ENCODE data around the gene PPIL4.

PPIL4 gene

GRCh38 chr6:149456311-149457021, 89.4 kb downstream of the PPIL4 start:
- DNase-seq, result no peak

DNA sequence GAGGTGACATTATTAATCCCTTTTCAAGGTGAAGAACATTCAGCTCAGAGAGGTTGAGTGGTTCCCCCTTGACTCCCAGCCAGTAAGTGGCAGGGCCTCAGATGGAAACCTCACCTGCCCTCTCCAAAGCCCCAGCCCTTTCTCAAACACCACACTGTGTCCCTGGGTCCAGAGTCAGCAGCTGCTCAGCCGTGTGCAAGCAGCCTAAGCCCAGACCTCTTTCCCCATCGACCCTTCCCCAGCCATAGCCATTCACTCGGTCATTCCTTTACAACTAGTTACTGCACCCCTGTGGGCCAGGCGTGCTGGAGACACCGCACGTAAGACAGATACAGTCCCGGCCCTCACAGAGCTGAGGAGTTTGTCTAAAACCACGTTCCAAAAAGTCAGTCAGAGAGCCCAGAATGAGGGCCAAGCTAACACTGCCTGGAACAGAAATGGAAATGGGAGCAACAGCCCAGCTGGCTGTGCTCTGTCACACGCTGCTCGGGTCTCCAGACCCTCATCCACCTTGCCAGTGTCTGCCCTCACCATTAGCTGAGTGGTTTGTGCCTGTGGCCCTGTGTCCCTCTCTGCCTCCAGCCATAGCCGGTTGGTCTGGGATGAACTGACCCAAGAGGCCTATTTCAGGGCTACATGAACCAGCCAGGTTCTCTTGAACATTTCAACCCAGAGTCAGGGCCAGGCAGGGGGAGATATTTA, 90.7 kb downstream of the PPIL4 start:
- no peak for DNase-seq
